NT2/D1 (cell line): ENCODE data around the gene CD46.

ENCODE experiments used
- SUZ12 ChIP-seq: IDR thresholded peaks from 2 replicates; pipeline ENCODE4 v1.6.1; 2011; ENCODE audit not compliant: insufficient read length, insufficient read depth; ENCODE audit errors: extremely low read depth
- YY1 ChIP-seq: IDR thresholded peaks from 2 replicates; pipeline ENCODE4 v1.6.1; 2011; ENCODE audit not compliant: insufficient read length, insufficient read depth
- ZNF274 ChIP-seq: IDR thresholded peaks from 2 replicates; pipeline ENCODE4 v1.6.1; 2011; ENCODE audit warnings: mild to moderate bottlenecking, low read depth, low read length

DNA sequence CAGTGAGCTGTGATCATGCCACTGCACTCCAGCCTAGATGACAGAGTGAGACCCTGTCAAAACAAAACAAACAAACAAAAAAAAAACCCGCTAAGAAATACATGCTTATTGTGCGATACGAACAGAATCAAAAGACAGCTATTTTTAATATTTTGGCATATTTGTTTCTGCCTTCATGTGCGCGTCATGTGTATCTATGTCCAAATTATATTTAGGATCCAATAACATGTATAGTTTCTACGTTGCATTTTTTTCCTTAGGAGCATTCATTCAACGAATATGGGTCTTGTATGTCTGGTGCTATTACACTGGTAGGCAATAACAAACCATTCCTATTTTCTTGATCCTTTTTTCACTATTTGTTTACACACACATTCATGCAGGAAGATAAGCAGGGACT is 1.8 kb downstream of the CD46 start:
- TF ChIP-seq YY1 (no peak), SUZ12 (no peak), ZNF274 (no peak)
